CD1c-positive myeloid dendritic cell (primary cell): ENCODE measurements around the gene BBS7.

Experiments
- DNase-seq: peaks from one replicate; pipeline ENCODE4 v3.0.0-alpha.2; 2016; ENCODE audit errors: extremely low spot score

The BBS7 gene, protein sequence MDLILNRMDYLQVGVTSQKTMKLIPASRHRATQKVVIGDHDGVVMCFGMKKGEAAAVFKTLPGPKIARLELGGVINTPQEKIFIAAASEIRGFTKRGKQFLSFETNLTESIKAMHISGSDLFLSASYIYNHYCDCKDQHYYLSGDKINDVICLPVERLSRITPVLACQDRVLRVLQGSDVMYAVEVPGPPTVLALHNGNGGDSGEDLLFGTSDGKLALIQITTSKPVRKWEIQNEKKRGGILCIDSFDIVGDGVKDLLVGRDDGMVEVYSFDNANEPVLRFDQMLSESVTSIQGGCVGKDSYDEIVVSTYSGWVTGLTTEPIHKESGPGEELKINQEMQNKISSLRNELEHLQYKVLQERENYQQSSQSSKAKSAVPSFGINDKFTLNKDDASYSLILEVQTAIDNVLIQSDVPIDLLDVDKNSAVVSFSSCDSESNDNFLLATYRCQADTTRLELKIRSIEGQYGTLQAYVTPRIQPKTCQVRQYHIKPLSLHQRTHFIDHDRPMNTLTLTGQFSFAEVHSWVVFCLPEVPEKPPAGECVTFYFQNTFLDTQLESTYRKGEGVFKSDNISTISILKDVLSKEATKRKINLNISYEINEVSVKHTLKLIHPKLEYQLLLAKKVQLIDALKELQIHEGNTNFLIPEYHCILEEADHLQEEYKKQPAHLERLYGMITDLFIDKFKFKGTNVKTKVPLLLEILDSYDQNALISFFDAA

DNA sequence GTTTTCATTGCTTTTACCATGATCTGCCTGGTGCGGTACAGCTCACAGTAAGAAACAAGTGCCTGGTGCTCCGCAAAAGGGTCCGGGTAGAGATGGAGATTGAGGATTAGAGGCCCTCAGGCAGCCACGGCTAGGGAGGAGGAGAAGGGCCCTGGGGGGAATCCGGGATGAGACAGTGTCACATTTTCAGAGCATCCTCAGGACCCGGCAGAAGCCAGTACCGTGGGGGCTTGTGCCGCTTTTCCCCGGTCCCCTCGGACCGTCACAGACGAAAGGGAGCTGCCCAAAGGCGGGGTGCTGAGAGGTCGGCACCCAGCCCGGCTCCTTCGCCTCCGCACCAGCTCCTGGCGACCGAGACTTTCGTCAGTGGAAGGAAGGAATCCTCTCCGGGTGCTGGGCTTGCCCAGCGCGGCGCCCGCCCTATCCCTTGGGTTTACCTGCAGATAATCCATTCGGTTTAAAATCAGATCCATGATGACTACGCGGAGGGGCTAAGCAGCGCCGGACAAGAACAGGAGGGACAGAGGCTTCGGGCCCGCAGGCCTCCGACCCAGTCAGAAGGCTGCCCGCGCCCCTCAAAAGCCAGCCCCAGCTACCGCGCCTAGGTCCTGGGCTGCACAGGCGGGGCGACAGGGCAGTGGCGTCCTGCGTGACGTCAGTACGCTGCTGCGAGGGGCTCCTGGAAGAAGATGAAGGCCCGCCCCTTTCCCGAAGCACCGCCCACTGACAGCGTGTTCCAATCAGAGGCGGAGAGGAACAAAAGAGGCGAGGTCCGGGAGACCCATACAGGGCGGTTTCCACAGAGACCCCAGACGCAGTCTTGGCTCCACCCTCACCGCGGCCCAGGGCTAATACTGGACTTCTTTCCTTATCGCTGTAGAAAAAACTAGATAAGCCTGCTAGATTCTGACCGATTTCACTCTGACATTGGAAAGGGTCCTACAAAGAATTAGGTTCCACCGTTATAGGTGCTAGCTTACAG, at the start of gene BBS7:
TSS of gene BBS7 (minus strand) at position 634 of the 982 bp plus-strand sequence. CDS start at position 473, 161 bp downstream.
- peak; percentile 94 for DNase-seq

DNA sequence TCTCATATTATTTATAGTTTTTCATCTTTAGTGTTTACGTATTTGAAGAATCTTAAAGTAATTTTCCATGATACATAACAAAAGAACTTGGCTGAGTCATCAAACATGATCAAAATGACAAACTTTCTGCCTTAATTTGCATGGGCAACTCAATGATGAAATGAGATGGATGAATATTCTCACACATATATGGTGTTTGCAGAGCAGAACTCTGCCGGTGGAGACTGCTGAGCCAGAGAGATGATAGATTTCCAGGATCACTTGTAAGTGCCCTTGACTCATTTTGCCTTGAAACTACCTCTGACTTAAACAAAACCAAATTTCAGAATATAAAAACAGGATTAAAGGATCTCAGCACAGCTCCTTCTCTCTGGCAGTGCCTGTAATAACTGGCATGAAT, 43.4 kb upstream of the BBS7 start:
- no peak for DNase-seq

DNA sequence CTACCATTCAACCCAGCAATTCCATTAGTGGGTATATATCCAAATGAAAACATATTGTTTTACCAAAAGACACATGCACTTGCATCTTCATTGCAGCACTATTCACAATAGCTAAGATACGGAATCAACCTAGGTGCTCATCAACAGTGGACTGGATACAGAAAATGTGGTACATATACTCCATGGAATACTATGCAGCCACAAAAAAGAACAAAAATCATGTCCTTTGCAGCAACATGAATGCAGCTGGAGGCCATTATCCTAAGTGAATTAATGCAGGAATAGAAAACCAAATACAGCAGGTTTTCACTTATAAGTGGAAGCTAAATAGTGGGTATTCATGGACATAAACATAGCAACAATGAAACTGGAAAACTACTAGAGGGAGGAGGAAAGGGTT, 38.1 kb upstream of the BBS7 start:
- DNase-seq, result no peak

DNA sequence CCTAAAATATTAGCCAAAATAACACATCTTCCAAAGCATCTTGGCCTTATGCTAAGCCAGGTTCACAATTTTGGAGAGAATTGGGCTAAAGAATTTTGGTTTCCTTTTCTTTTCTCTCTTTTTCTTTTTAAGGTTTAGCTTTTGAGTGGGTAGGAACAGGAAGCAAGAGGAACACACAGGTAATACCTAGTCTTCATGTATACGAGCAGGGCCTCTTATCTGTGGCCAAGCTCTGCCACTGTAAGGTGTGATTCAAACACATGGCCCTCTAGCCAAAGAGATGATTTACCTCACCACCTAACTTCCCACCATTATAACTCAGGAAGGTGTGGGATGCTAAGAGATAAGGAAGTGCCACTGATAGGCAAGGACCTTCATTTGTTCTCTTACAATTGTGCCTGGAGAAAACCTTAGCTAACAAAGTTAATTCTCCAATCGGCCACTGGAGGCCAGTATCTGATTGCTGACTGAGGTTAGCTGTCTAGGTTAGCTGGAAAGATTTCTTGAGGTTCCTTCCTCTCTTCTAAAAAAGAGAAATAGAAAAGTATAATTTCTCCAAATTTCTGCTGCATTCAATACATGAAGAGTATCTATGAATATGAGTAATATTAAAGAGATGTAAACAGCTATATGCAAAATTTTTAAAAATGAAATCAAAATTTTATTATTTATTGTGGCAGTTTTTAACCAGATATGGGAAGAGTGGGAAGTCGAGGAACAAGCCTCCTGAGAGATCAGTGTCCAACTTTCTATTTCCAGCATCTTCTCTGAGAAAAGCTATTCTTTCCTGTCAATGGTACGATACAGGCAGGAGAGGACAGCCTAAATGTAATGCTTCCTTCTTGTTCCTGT, 30.1 kb upstream of the BBS7 start:
- DNase-seq, result peak; percentile 69

DNA sequence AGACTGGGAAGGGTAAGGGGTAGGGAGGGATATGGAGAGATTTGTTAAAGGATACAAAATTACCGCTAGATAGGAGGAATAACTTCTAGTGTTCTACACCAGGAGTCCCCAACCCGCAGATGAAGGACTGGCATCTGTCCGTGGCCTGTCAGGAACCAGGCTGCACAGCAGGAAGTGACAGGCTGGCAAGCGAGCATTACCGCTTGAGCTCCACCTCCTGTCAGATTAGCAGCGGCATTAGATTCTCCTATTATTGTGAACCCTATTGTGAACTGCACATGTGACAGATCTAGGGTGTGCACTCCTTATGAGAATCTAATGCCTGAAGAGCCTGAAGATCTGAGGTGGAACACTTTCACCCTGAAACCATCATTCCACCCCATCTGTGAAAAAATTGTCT, 27.9 kb upstream of the BBS7 start:
- DNase-seq, result no peak

DNA sequence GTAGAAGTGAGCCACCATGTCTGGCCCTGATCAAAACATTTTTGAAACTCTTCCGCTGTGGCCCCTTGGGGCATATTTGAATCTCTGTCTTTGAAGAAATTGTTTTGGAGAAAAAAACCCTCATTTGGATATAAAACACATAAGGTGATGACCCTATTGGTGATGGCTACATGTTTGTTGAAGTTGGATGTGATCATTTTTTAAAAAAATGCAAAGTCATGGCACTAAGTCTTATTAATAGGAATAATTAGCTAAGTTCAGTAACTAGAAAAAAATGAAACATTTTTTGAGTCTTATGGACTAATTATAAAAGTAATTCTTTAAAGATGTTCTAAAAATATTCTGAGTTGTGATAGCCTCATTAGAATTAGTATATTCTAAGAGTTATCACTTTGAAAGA, 17.9 kb upstream of the BBS7 start:
- DNase-seq, result no peak

DNA sequence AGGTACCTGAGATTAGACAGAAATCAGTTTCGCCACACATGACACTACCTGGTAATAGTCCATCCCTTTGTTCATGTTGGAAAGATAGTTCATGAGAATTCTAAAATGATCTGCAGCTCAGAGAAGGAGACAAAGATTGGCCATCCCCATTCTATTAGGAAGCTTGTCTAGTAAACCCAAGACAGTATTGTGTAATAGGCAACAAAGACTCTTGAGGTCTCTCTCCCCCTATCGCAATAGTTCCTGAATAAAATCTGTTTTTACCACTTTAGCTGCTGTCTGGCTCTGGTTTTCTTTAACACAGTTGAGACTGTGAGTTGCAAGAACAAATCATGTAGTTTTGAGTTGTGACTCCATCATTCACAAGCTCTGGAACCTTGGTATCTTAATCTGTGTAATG, 14.8 kb upstream of the BBS7 start:
- no peak for DNase-seq

DNA sequence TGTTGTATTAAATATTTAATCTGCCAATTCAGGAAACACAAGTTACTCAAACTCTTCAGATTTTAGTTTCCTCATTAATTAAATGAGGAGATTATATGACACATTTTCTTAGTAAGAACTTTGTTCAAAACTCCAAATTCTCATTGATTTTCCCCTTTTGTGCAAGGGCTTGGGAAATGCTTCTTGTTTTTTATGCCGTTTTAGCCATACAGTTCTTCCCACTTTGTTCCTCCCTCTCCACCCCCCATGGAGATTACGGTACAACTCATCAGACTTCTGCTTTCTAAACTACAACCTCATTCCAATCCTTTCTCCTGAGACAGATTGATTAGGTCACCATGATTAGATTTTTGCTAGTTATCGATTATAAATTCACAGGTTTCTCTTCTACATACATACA, 10.9 kb upstream of the BBS7 start:
- DNase-seq, result peak; percentile 38

DNA sequence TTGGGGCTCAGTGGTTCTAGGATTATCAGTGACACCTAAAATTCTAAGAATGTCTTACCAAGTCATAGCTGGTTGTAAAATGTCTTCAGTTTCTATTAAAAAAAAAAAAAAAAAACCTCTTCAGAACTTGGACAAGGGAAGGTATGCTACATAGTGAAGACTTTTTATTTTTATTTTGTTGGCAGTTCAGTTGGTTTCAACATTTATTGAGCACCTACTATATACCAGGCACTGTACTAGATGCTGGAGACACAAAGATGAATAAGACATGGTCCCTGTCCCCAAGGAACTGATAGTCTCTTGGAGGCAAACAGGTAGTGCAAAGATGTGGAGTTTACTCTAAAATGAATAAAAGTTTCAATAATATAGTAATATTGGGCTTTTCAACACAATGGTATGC, 8.9 kb upstream of the BBS7 start:
- no peak for DNase-seq

DNA sequence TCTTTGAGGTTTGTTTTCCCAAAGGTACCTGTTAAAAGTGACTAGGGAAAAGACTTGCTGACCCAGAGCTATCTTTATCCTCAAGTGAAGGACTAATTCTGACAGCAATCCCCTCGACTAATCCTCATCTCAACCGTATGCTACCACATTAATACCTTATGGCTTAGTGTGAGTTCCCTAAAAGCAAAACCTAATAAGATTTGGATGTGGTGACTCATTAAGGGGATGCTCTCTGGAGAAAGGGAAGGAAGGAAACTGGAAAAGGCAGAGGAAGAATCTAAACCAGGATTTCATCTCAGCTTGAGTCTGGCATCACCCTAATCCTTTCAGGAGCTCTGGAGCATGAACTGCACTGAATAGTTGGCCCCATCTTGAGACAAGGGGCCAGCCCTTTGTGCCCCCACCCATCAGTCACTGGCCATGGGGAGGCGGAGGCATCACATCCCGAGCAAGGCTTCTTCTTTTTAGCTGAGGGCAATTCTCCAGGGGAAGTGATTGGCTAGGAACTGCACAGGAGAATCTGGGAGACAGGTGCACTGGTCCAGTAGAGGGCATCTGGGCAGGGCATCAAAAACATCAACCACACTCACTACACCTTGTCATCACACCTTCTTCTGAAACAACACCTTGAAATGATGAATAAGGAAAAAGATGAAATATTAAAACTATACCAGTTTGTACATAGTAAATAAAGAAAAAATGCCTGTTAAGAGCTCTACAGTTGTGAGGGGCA, 6.9 kb upstream of the BBS7 start:
- DNase-seq, result no peak

DNA sequence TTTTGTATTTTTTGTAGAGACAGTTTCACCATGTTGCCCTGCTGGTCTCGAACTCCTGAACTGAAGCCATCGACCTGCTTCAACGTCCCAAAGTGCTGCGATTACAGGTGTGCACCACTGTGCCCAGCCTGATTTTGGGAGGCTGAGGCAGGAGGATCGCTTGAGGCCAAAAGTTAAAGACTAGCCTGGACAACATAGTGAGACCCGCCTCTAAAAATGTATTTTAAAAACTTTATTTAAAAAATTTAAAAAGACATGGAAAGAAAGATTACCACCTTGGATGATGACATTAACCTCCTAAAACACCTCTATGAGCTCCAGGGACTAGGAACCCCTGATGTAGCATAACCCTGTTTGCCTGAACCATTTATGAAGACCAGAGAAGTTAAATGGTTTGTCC, 5.8 kb upstream of the BBS7 start:
- DNase-seq, result no peak

DNA sequence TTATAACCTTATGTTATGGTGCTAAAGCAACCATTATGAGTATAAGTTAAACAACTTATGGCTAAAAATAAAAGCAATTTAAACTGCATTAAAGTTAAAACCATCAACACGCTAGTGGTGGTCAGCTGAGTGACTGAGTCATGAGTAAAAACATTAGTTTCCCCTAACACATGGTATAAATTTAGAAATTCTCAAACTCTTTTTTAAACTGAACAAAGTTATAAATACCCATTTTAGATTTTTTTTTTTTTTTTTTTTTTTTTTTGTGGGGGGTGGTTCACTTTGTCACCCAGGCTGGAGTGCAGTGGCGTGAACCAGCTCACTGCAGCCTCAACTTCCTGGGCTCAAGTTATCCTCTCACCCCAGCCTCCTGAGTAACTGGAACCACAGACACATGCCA, 5.4 kb upstream of the BBS7 start:
- DNase-seq, result no peak

DNA sequence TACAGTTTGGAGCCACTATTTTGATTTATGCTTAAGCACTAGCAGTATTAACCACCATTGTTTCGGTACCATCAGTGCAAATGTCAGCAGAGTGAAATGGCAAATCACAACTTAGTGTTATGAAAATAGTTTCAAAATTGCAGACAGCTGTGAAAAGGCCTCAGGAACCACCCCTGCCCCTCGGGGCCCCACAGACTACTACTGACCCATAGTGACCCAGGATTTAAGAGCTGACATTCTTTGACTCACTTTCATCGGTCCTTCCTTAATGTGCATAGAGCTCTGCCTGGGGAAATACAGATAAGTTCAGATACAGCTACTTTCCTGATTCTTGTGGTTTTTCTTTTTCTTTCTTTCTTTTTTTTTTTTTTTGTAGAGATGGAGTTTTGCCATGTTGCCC, 3.3 kb upstream of the BBS7 start:
- no peak for DNase-seq

DNA sequence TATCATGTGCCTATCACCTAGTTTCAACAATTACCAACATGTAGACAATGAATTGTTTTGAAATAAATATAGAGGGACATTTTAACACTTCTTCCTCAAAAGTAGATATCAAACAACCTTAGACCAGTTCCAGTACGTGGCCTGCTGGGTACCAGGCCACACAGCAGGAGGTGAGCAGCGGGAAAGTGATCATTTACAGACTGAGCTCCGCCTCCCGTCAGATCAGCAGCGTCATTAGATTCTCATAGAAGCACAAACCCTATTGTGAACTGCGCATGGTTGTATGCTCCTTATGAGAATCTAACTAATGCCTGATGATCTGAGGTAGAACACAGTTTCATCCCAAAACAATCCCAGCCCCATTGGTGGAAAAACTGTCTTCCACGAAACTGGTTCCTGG, 6.5 kb downstream of the BBS7 start:
- DNase-seq, result no peak

DNA sequence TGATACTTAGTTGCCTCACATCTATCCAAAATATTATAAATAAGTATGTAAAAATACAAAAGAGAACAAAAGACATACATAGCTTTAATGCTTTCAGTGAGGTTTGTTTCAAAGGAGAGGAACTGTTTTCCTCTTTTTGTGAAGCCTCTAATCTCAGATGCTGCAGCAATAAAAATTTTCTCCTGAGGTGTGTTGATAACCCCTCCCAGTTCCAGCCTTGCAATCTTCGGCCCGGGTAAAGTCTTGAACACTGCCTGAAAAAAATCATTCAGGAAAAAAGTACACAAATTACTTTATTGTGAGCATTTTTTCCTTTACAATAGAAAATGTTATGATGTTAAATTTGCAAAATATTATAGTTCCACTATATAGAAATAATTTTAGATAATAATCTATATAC, 8.8 kb downstream of the BBS7 start:
- no peak for DNase-seq

DNA sequence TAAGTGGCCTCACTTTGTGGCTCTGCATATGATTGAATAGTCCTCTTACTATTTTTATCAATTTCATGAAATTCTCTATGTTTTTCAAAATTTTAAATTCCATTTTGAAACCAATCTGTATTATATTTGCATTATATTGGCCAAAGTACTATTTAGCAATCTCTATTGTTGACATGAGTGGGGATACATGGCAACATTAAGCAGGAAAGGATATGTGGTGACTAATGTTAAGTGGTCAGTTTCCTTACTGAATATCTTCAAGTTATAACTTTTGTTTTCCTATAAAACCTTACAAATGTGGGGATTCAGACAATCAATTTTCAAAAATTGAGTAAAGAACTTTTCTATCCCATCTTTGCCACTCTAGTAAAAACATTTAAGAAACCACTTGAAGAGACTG, 10.2 kb downstream of the BBS7 start:
- DNase-seq, result no peak

DNA sequence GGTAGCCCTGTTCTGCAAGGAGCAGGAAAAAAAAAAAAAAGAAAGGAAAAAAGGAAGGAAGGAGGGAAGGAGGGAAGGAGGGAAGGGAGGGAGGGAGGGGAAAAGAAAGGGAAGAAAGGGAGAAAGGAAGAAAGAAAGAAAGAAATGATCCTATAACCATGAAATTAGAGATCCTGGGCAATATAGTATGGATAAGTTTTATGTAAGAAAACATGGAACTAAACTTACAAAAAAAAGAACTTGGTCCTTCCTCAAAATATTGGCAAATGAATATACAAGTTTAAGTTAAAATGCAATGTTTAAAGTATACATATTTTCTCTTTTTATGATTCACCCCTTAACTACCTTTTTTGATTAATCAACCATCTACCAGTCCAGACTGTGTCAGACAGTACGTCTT, 18.9 kb downstream of the BBS7 start:
- no peak for DNase-seq

DNA sequence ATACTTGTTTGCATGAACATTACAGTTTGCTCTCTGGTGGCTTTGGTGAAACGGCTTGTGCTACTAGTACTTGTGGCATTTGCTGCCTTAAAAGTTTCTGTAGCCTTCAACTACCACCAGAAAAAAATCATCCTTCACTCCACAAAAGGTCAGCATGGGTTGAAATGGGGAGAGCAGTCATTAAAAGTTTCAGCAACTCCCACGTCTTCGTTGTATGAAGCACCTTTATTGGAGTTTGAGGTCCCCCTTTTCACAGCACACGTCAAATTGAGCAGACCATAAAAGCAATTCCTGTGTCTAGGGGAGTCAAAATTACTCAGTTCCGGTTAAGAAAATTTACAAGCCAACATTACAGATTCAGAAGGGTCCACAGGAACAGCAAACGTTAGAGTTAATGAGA, 23.6 kb downstream of the BBS7 start:
- no peak for DNase-seq

DNA sequence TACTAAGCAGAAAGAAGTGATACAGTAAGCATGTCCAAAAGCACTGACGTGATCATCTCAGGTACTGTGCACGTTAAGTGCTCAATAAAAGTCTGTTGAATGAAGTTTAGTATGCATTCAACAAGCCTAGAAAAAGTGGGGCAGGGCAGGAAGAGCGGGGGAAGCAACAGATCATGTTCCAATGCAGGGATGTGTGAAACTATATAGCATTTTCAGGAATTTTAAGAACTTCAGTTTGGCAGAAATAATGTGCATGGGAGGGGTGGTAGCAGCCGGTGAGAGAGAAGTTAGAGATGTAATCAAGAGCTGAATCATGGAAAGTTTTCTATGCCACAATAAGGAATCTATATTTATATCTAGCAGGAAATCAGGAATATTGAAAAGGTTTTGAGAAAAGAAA, 27.4 kb downstream of the BBS7 start:
- no peak for DNase-seq

DNA sequence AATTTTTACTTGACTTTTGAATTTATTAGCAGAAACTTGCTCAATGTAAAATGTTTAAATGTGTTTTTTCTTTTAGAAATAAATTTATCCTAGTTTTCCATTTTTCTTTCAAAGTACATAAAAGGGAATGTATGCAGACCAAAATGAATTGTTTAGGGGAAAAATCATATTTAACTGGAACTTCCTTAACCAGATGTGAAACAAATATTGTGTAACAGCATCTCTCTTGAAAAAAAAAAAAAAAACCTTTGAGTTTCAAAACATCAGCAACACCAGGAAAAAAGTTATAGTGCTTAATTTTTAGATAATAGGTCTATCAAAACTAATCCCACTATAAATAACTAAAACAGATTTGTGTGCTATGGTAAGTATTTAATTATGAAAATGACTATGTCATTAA, 32.1 kb downstream of the BBS7 start:
- no peak for DNase-seq

DNA sequence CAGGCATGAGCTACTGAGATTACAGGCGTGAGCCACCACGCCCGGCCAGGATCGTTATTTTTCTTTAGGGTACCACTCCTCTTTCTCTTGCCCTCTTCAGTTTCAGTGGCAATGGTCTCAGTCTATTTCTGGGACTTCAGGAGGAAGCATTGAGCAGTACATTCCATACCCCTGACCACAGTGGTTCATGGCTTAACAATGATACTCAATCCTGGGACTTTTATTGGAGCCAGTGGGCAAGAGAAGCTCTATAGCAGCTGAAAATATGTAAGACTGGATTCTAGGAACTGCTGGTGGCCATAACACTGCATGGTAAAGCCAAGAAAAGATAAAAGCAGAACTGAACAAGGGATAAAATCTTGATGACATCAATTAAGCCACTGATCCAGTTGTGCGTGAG, 40.8 kb downstream of the BBS7 start:
- DNase-seq, result no peak
